Stimulated activated CD4-positive, alpha-beta T cell treated with anti-CD3 and anti-CD28 coated beads, Interleukin-4, amount 100 ng/mL, for 1 hour (primary cell): ENCODE measurements around the gene SKI.

Experiments
- DNase-seq: peaks from one replicate; pipeline ENCODE4 v3.0.0-alpha.2; 2020

The SKI gene

GRCh38 chr1:2194898-2195673 lies 33.0 kb upstream of the SKI start:
- peak; percentile 83 for DNase-seq

GRCh38 chr1:2195785-2196184 lies 32.3 kb upstream of the SKI start:
- no peak for DNase-seq

- DNase-seq = no peak
These were observed 31.0 kb upstream of the SKI start for GRCh38 chr1:2196901-2197638.

- no peak for DNase-seq
These were observed 30.4 kb upstream of the SKI start for GRCh38 chr1:2197707-2198165.

GRCh38 chr1:2198571-2198970 lies 29.5 kb upstream of the SKI start:
- DNase-seq = no peak

GRCh38 chr1:2199042-2199810 lies 28.9 kb upstream of the SKI start:
- peak; percentile 75 for DNase-seq

GRCh38 chr1:2200308-2200943 lies 27.7 kb upstream of the SKI start:
- no peak for DNase-seq

- no peak for DNase-seq
These were observed 27.1 kb upstream of the SKI start for GRCh38 chr1:2201062-2201461.

GRCh38 chr1:2202008-2202575 lies 26.0 kb upstream of the SKI start:
- DNase-seq = no peak

GRCh38 chr1:2202843-2203601 lies 25.1 kb upstream of the SKI start:
- DNase-seq = no peak

GRCh38 chr1:2203671-2204414 lies 24.3 kb upstream of the SKI start:
- DNase-seq = no peak

- peak; percentile 90 for DNase-seq
These were observed 23.5 kb upstream of the SKI start for GRCh38 chr1:2204415-2205190.

GRCh38 chr1:2205191-2205952 lies 22.7 kb upstream of the SKI start:
- DNase-seq = no peak

GRCh38 chr1:2206813-2207487 lies 21.2 kb upstream of the SKI start:
- no peak for DNase-seq

GRCh38 chr1:2208309-2209239 lies 19.5 kb upstream of the SKI start:
- DNase-seq = no peak

GRCh38 chr1:2209400-2210083 lies 18.6 kb upstream of the SKI start:
- DNase-seq = no peak

GRCh38 chr1:2210084-2210653 lies 17.9 kb upstream of the SKI start:
- DNase-seq = no peak
